Neural cell (in vitro differentiated cells): ENCODE measurements around the gene ACOX2.

Experiments
- EP300 ChIP-seq: fragments of 450-650 bp; conservative IDR thresholded peaks from 2 replicates; pipeline ENCODE4 v1.6.1; 2014; ENCODE audit warnings: antibody characterized with exemption, mild to moderate bottlenecking, moderate library complexity; ENCODE audit not compliant: poor library complexity, severe bottlenecking
- EZH2 ChIP-seq: fragments of 200-600, 300-800 bp; shearing (Covaris generic), sonication (generic); IDR thresholded peaks from 2 replicates; pipeline ENCODE4 v1.6.1; 2014; ENCODE audit warnings: antibody characterized with exemption, low read length, borderline replicate concordance, mild to moderate bottlenecking; ENCODE audit not compliant: insufficient read depth, poor library complexity, severe bottlenecking
- MXI1 ChIP-seq: fragments of 450-650 bp; conservative IDR thresholded peaks from 2 replicates; pipeline ENCODE4 v1.6.1; 2014; ENCODE audit warnings: antibody characterized with exemption, mild to moderate bottlenecking; ENCODE audit not compliant: poor library complexity, severe bottlenecking
- POLR2AphosphoS5 ChIP-seq: IDR thresholded peaks from 2 replicates; pipeline ENCODE4 v1.6.1; 2012
- RAD21 ChIP-seq: fragments of 450-650 bp; conservative IDR thresholded peaks from 2 replicates; pipeline ENCODE4 v1.6.1; 2014; ENCODE audit warnings: antibody characterized with exemption, mild to moderate bottlenecking, moderate library complexity
- SMC3 ChIP-seq: fragments of 450-650 bp; conservative IDR thresholded peaks from 2 replicates; pipeline ENCODE4 v1.6.1; 2014; ENCODE audit warnings: antibody characterized with exemption, mild to moderate bottlenecking, moderate library complexity; ENCODE audit not compliant: poor library complexity
- TAF1 ChIP-seq: IDR thresholded peaks from 2 replicates; pipeline ENCODE4 v1.6.1; 2012; ENCODE audit warnings: low read depth
- TF ChIP-seq, protein P1 (sequence below): fragments of 450-650 bp; IDR thresholded peaks from 2 replicates; pipeline ENCODE4 v1.5.1; 2014; ENCODE audit warnings: antibody characterized with exemption, mild to moderate bottlenecking, moderate library complexity; ENCODE audit not compliant: poor library complexity, severe bottlenecking
- TF ChIP-seq, protein P2 (sequence below): IDR thresholded peaks from 2 replicates; pipeline ENCODE4 v1.6.1; 2012; ENCODE audit warnings: borderline replicate concordance

DNA sequence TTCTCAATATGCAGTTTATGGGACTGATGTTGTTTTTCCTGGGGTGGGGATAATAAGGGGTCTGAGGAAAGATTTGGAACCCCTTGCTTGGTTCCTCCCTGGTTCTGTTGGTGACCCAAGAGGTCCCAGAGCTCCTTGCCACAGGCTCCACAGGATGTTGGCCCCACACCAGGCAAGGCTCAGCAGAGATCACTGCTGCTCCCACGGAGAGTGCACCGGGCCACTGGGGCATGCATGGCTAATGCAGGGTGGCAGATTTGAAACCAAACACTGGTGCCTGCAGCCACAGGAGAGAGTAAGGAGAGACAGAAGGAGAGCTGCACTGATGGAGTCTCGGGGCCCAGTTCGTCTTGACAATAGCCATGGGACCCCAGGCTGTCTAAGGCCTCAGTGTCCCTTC lies 37.7 kb upstream of the ACOX2 start:
- TF ChIP-seq POLR2AphosphoS5 (no peak), EZH2 (no peak), SMC3 (no peak), EP300 (no peak), RAD21 (no peak), MXI1 (no peak), TAF1 (no peak)
- TF ChIP-seq, protein P1, sequence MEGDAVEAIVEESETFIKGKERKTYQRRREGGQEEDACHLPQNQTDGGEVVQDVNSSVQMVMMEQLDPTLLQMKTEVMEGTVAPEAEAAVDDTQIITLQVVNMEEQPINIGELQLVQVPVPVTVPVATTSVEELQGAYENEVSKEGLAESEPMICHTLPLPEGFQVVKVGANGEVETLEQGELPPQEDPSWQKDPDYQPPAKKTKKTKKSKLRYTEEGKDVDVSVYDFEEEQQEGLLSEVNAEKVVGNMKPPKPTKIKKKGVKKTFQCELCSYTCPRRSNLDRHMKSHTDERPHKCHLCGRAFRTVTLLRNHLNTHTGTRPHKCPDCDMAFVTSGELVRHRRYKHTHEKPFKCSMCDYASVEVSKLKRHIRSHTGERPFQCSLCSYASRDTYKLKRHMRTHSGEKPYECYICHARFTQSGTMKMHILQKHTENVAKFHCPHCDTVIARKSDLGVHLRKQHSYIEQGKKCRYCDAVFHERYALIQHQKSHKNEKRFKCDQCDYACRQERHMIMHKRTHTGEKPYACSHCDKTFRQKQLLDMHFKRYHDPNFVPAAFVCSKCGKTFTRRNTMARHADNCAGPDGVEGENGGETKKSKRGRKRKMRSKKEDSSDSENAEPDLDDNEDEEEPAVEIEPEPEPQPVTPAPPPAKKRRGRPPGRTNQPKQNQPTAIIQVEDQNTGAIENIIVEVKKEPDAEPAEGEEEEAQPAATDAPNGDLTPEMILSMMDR = no peak
- TF ChIP-seq, protein P2, sequence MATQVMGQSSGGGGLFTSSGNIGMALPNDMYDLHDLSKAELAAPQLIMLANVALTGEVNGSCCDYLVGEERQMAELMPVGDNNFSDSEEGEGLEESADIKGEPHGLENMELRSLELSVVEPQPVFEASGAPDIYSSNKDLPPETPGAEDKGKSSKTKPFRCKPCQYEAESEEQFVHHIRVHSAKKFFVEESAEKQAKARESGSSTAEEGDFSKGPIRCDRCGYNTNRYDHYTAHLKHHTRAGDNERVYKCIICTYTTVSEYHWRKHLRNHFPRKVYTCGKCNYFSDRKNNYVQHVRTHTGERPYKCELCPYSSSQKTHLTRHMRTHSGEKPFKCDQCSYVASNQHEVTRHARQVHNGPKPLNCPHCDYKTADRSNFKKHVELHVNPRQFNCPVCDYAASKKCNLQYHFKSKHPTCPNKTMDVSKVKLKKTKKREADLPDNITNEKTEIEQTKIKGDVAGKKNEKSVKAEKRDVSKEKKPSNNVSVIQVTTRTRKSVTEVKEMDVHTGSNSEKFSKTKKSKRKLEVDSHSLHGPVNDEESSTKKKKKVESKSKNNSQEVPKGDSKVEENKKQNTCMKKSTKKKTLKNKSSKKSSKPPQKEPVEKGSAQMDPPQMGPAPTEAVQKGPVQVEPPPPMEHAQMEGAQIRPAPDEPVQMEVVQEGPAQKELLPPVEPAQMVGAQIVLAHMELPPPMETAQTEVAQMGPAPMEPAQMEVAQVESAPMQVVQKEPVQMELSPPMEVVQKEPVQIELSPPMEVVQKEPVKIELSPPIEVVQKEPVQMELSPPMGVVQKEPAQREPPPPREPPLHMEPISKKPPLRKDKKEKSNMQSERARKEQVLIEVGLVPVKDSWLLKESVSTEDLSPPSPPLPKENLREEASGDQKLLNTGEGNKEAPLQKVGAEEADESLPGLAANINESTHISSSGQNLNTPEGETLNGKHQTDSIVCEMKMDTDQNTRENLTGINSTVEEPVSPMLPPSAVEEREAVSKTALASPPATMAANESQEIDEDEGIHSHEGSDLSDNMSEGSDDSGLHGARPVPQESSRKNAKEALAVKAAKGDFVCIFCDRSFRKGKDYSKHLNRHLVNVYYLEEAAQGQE = no peak
